Hypothalamus (tissue), 51 donors: ENCODE results near the gene LECT2.
A peak's percentile ranks its signal among the peaks of the same experiment; 100 is the strongest.

Experiments used
- DNase-seq, 51 donors: peaks; one replicate each; lab custom pipeline; 2025; lab: John Stamatoyannopoulos, UW

Gene LECT2

GRCh38 chr5:135942202-135942771, 12.5 kb downstream of the LECT2 start:
- DNase-seq, result no peak

GRCh38 chr5:135941711-135942110, 13.1 kb downstream of the LECT2 start:
- DNase-seq, result no peak

GRCh38 chr5:135937245-135937911, 17.4 kb downstream of the LECT2 start:
- DNase-seq, result no peak

- no peak for DNase-seq
Observed at GRCh38 chr5:135934939-135935338, 19.8 kb downstream of the LECT2 start.

GRCh38 chr5:135930949-135931295, 23.9 kb downstream of the LECT2 start:
- DNase-seq, result peak in 1 of 51 donors; percentile 8

- DNase-seq, result no peak
Observed at GRCh38 chr5:135930029-135930948, 24.5 kb downstream of the LECT2 start.

- DNase-seq, result no peak
Observed at GRCh38 chr5:135921388-135921787, 33.4 kb downstream of the LECT2 start.

- DNase-seq, result no peak
Observed at GRCh38 chr5:135920199-135920598, 34.6 kb downstream of the LECT2 start.

GRCh38 chr5:135916638-135917263, 38.0 kb downstream of the LECT2 start:
- DNase-seq, result no peak

GRCh38 chr5:135915466-135916001, 39.2 kb downstream of the LECT2 start:
- DNase-seq, result no peak

- no peak for DNase-seq
Observed at GRCh38 chr5:135913713-135914626, 40.8 kb downstream of the LECT2 start.

GRCh38 chr5:135905144-135905543, 49.6 kb downstream of the LECT2 start:
- DNase-seq, result no peak

- no peak for DNase-seq
Observed at GRCh38 chr5:135901633-135902032, 53.1 kb downstream of the LECT2 start.

- no peak for DNase-seq
Observed at GRCh38 chr5:135900276-135900675, 54.5 kb downstream of the LECT2 start.

GRCh38 chr5:135898651-135899050, 56.1 kb downstream of the LECT2 start:
- no peak for DNase-seq
